Activated CD4-positive, alpha-beta T cell treated with anti-CD3 and anti-CD28 coated beads for 36 hours (primary cell): ENCODE data around the gene TMEM269. TPM values are rescaled to one million over a fixed set of nuclear protein-coding genes. Genes with fewer than 3 reads are reported as not detected.

ENCODE experiments used
- ATAC-seq: fragments of 200-7000 bp; cut with Tn5 transposase; one replicate; pipeline ENCODE4 v1.10.0; 2021; ENCODE audit warnings: mild to moderate bottlenecking, moderate library complexity
- CTCF ChIA-PET: fragments of 350-600 bp; sonication (Branson Sonifier 250); formaldehyde crosslinking; loops from one replicate; lab custom pipeline; 2021; ENCODE audit warnings: antibody characterized with exemption; lab: Charles Lee
- POLR2A ChIA-PET: fragments of 350-600 bp; sonication (Branson Sonifier 250); formaldehyde crosslinking; loops from one replicate; lab custom pipeline; 2021; ENCODE audit warnings: antibody characterized with exemption, inconsistent platforms; lab: Charles Lee
- DNase-seq: peaks from one replicate; pipeline ENCODE4 v3.0.0-alpha.2; 2020
- H3K27ac Mint-ChIP-seq: one replicate; pipeline ENCODE4 v1.8.0; 2021; ENCODE audit warnings: mixed read lengths
- H3K27me3 Mint-ChIP-seq: one replicate; pipeline ENCODE4 v1.8.0; 2021; ENCODE audit warnings: mixed read lengths
- H3K36me3 Mint-ChIP-seq: one replicate; pipeline ENCODE4 v1.8.0; 2021; ENCODE audit warnings: low read depth, mixed read lengths
- H3K4me1 Mint-ChIP-seq: one replicate; pipeline ENCODE4 v1.8.0; 2021; ENCODE audit warnings: mixed read lengths
- H3K4me3 Mint-ChIP-seq: one replicate; pipeline ENCODE4 v1.8.0; 2021; ENCODE audit warnings: mild to moderate bottlenecking, moderate library complexity, mixed read lengths
- H3K9me3 Mint-ChIP-seq: one replicate; pipeline ENCODE4 v1.8.0; 2021; ENCODE audit warnings: low read depth, mixed read lengths
- intact Hi-C, 2 experiments: fragments of 100-400 bp; cut with DNase I in 1 of 2; cut with micrococcal nuclease in 1 of 2; formaldehyde crosslinking; loops; one replicate each; pipeline versions ENCODE4 v1.14.2 to v1.15.1; 2022 to 2024; cut with DNase I, micrococcal nuclease
- total RNA-seq, 2 experiments: library from RNA; stranded (reverse); gene quantifications; one replicate each; pipeline ENCODE4 v1.2.3, GENCODE V29; 2021

TMEM269 gene
- total RNA-seq, 2 experiments from 2014 or later = 0.19 to 0.48 TPM

GRCh38 chr1:42847111-42847595 is 62.4 kb downstream of the TMEM269 start:
- POLR2A ChIA-PET = interaction anchor here (1.0 to 1.3 kb wide), 2 partner anchors 30 kb away, joined by 3 to 12 read pairs; partner anchors contain the start of genes ERMAP and SVBP
- Mint-ChIP-seq H3K4me1 (peaks cover 34% of the 10 kb centered on the region), H3K27ac (peak overlapping the region; percentile 89), H3K36me3 (peaks cover 35% of the 10 kb centered on the region), H3K27me3 (no peaks in the 10 kb centered on the region), H3K9me3 (peaks cover 5% of the 10 kb centered on the region), H3K4me3 (peak overlapping the region; percentile 97)
- DNase-seq = peak; percentile 11
- intact Hi-C loops = loop anchor here in 1 of 2 experiments (2.0 to 10.0 kb wide), 7 partner anchors 164 to 1508 kb away; partner anchors contain the start of genes CCDC30, ELOVL1, ERI3 and FOXJ3
- no peak for ATAC-seq
- CTCF ChIA-PET = interaction anchor here (0.6 to 3.6 kb wide), 13 partner anchors 16 to 324 kb away, joined by 3 to 27 read pairs (median 6); partner anchors contain the start of genes C1orf50, CFAP57, EBNA1BP2 and ERMAP

GRCh38 chr1:42847721-42848460 is 63.1 kb downstream of the TMEM269 start:
- DNase-seq (peak; percentile 41), ATAC-seq (peak; percentile 57)
- peak overlapping the region; percentile 97 for H3K4me3 Mint-ChIP-seq
- H3K27ac Mint-ChIP-seq = peak overlapping the region; percentile 89
- H3K9me3 Mint-ChIP-seq = peaks cover 10% of the 10 kb centered on the region
- peaks cover 38% of the 10 kb centered on the region for H3K36me3 Mint-ChIP-seq
- CTCF ChIA-PET = interaction anchor here (0.6 to 3.6 kb wide), 10 partner anchors 15 to 730 kb away, joined by 3 to 27 read pairs (median 6); partner anchors contain the start of genes C1orf50, ERMAP, P3H1 and SVBP
- POLR2A ChIA-PET = interaction anchor here (0.7 to 1.0 kb wide), 3 partner anchors 30 to 199 kb away, joined by 3 read pairs; partner anchors contain the start of gene SVBP
- H3K4me1 Mint-ChIP-seq = peaks cover 34% of the 10 kb centered on the region
- intact Hi-C loops = loop anchor here in 1 of 2 experiments (2.0 to 10.0 kb wide), 7 partner anchors 165 to 1507 kb away; partner anchors contain the start of genes CCDC30, ELOVL1, ERI3 and FOXJ3
- no peaks in the 10 kb centered on the region for H3K27me3 Mint-ChIP-seq

DNA sequence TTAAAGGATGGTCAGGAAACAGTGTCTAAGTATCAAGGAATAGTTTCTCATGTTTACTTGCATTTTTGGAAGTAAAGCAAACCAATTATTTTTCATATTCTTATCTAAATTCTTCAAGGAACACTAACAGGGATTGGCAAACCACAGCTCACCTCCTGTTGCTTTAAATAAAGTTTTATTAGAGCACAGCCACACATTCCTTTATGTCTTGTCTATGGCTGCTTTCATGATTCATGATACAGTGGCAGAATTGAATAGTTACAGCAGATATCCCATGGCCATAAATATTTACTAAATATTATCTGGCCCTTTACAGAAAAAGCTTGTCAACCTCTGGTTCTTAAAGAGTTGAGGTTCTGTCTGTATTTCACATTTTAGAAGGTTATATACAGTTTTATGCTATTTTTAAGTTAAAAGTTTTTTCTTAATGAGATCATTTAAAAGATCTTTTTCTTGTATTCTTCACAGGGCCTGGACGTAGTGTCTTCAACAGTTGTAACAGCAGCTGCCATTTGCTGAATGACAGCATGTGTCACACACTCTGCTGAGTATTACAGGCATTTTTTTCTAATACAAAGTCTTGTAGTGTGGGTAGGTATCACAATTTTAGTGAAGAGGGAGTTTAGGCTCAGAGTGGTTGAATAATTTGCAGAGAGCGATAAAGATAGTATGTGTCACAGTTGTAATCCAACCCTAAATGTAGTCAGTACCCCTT is 64.2 kb downstream of the TMEM269 start:
- Mint-ChIP-seq H3K4me1 (peaks cover 34% of the 10 kb centered on the region), H3K9me3 (peaks cover 10% of the 10 kb centered on the region), H3K27ac (no peak overlapping the region), H3K27me3 (no peaks in the 10 kb centered on the region), H3K4me3 (no peak overlapping the region), H3K36me3 (peaks cover 36% of the 10 kb centered on the region)
- ChIA-PET POLR2A (interaction anchor here (0.7 kb wide), 1 partner anchor 127 kb away, joined by 3 read pairs; no protein-coding TSS in a partner anchor), CTCF (interaction anchor here (0.6 to 3.6 kb wide), 3 partner anchors 32 to 731 kb away, joined by 3 to 27 read pairs (median 3); partner anchors contain the start of genes ERMAP and SVBP)
- DNase-seq (no peak), ATAC-seq (no peak)
- intact Hi-C loops = loop anchor here in 1 of 2 experiments (5.0 to 10.0 kb wide), 4 partner anchors 514 to 1506 kb away; partner anchors contain the start of genes ELOVL1, ERI3, FOXJ3 and ST3GAL3

- H3K4me1 Mint-ChIP-seq = peaks cover 28% of the 10 kb centered on the region
- ChIA-PET CTCF (no interaction called here), POLR2A (interaction anchor here (0.7 kb wide), 1 partner anchor 126 kb away, joined by 3 read pairs; no protein-coding TSS in a partner anchor)
- ATAC-seq (no peak), DNase-seq (peak; percentile 20)
- peaks cover 36% of the 10 kb centered on the region for H3K36me3 Mint-ChIP-seq
- intact Hi-C loops = loop anchor here in 1 of 2 experiments (5.0 to 10.0 kb wide), 4 partner anchors 515 to 1505 kb away; partner anchors contain the start of genes ELOVL1, ERI3, FOXJ3 and ST3GAL3
- H3K9me3 Mint-ChIP-seq = peaks cover 10% of the 10 kb centered on the region
- no peak overlapping the region for H3K27ac Mint-ChIP-seq
- no peak overlapping the region for H3K4me3 Mint-ChIP-seq
- H3K27me3 Mint-ChIP-seq = no peaks in the 10 kb centered on the region
These were observed 65.2 kb downstream of the TMEM269 start for GRCh38 chr1:42849944-42850343.

Other genes starting within 250 kb of the TMEM269 start
- 100 to 1,000 TPM; 111 to 114 TPM for gene PPIH, start 126.6 kb upstream of the TMEM269 start, total RNA-seq
- 1,000 to 10,000 TPM; 1,224 to 1,435 TPM for gene YBX1, start 102.6 kb upstream of the TMEM269 start, total RNA-seq
- not detected for gene CLDN19, start 44.8 kb upstream of the TMEM269 start, total RNA-seq
- gene P3H1, start 18.0 kb upstream of the TMEM269 start, total RNA-seq = 10 to 100 TPM; 24.3 to 28.8 TPM
- gene C1orf50, start 17.7 kb upstream of the TMEM269 start, total RNA-seq = 1 to 10 TPM; 4.0 to 8.0 TPM
- gene ERMAP, start 32.1 kb downstream of the TMEM269 start, total RNA-seq = 1 to 10 TPM; 4.5 to 6.4 TPM
- 10 to 100 TPM; 14.5 to 14.6 TPM for gene SVBP, start 32.4 kb downstream of the TMEM269 start, total RNA-seq
- gene ZNF691, start 61.6 kb downstream of the TMEM269 start, total RNA-seq = 10 to 100 TPM; 10.5 to 11.7 TPM
- 100 to 1,000 TPM; 115 to 125 TPM for gene SLC2A1, start 173.9 kb downstream of the TMEM269 start, total RNA-seq